ENCODE data around the gene CSDE1. TPM values are rescaled to one million over a fixed set of nuclear protein-coding genes. Genes with fewer than 3 reads are reported as not detected.
"Not testable (repeated sequence)": the region's sequence is repeated elsewhere in the genome, so short reads cannot be mapped to it uniquely, and the experiment has no call there.

Gene CSDE1
- total and polyA plus RNA-seq, 4 donors: 286 to 661 (median 578) TPM

DNA sequence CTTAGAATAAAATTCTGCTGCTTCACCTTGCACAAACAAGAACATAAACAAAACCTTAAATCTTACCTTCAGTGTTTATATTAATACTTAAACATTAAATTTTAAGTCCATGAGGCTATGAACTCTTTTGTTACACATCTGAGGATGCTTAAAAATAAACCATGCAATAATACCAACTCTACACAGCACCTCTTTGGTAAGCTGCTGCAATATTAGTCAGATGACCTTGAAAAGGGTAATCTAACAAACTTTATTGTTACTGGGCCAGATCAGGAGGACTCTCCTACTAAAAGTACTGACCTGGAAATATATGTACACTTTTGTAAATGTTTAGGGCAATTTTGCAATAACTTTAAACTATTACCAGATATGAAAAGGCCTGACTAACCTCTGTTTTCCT lies 21.9 kb upstream of the CSDE1 start:
- Histone ChIP-seq H3K36me3 (ENCODE audit: control insufficient read depth in 1 of 2, insufficient read depth in 2 of 2, low read length in 1 of 2) (no peaks in the 10 kb centered on the region), H3K4me1 (ENCODE audit: control insufficient read depth in 1 of 2, insufficient read depth in 2 of 2, low read length in 2 of 2) (peaks cover 0 to 2% of the 10 kb centered on the region in 2 donors), H3K27me3 (ENCODE audit: control insufficient read depth in 1 of 2, insufficient read depth in 2 of 2, low read length in 1 of 2) (no peaks in the 10 kb centered on the region), H3K9me3 (ENCODE audit: control insufficient read depth, low read length) (no peaks in the 10 kb centered on the region), H3K4me3 (ENCODE audit: low read length in 2 of 2) (peak overlapping the region; percentile 7 to 44), H3K27ac (ENCODE audit: low read depth in 1 of 2, low read length in 2 of 2) (peak overlapping the region in 1 of 2 donors; percentile 50)
- ATAC-seq (ENCODE audit: low FRiP score) (no peak), DNase-seq (no peak)
- intact Hi-C loops (cut with DNase I): loop anchor here in 1 of 2 donors (2.0 kb wide), 1 partner anchor 63 kb away; the partner anchor contains the start of gene NRAS

DNA sequence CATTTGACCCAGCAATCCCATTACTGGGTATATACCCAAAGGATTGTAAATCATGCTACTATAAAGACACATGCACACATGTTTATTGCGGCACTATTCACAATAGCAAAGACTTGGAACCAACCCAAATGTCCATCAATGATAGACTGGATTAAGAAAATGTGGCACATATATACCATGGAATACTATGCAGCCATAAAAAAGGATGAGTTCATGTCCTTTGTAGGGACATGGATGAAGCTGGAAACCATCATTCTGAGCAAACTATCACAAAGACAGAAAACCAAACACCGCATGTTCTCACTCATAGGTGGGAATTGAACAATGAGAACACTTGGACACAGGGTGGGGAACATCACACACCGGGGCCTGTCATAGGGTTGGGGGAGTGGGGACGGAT lies 18.9 kb upstream of the CSDE1 start:
- 97 to 100% methylated on average over 3 to 4 of the region's 4 CpGs for WGBS, 2 donors
- H3K27me3 ChIP-seq (ENCODE audit: control insufficient read depth in 1 of 2, insufficient read depth in 2 of 2, low read length in 1 of 2); intact Hi-C loops (cut with DNase I): not testable (repeated sequence)

DNA sequence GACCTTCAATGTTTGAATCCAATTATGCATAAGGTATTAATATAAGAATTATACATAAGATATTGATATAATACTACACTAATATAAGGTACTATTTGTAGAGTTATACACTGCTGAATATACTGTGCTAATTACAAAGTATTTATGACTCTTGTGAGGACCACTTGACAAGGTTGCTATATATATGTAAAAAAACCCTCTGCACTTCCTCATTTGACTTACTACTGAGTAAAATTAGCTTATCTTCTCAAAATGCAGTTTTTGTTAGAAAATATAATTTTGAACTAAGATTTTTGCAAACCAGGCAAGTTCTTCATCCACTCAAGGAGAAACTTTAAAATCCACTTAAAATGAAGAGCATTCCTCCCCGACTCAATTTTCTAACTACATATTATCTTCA lies 14.2 kb upstream of the CSDE1 start:
- ATAC-seq (ENCODE audit: low FRiP score): no peak
- WGBS, 2 donors: 96 to 100% methylated on average over 1 of the region's 1 CpG
- no peak for DNase-seq
- Histone ChIP-seq H3K4me3 (ENCODE audit: low read length in 2 of 2) (no peak overlapping the region), H3K36me3 (ENCODE audit: control insufficient read depth in 1 of 2, insufficient read depth in 2 of 2, low read length in 1 of 2) (peaks cover 0 to 1% of the 10 kb centered on the region in 2 donors), H3K27ac (ENCODE audit: low read depth in 1 of 2, low read length in 2 of 2) (no peak overlapping the region), H3K27me3 (ENCODE audit: control insufficient read depth in 1 of 2, insufficient read depth in 2 of 2, low read length in 1 of 2) (no peaks in the 10 kb centered on the region), H3K9me3 (ENCODE audit: control insufficient read depth, low read length) (no peaks in the 10 kb centered on the region), H3K4me1 (ENCODE audit: control insufficient read depth in 1 of 2, insufficient read depth in 2 of 2, low read length in 2 of 2) (no peaks in the 10 kb centered on the region)
- intact Hi-C loops (cut with DNase I): no loop called here

More for the DNA sequence above, 18.9 kb upstream of the CSDE1 start:
- H3K4me1 ChIP-seq (ENCODE audit: control insufficient read depth in 1 of 2, insufficient read depth in 2 of 2, low read length in 2 of 2); H3K4me3 ChIP-seq (ENCODE audit: low read length in 2 of 2); ATAC-seq (ENCODE audit: low FRiP score); H3K9me3 ChIP-seq (ENCODE audit: control insufficient read depth, low read length); H3K36me3 ChIP-seq (ENCODE audit: control insufficient read depth in 1 of 2, insufficient read depth in 2 of 2, low read length in 1 of 2); H3K27ac ChIP-seq (ENCODE audit: low read depth in 1 of 2, low read length in 2 of 2); DNase-seq: not testable (repeated sequence)

DNA sequence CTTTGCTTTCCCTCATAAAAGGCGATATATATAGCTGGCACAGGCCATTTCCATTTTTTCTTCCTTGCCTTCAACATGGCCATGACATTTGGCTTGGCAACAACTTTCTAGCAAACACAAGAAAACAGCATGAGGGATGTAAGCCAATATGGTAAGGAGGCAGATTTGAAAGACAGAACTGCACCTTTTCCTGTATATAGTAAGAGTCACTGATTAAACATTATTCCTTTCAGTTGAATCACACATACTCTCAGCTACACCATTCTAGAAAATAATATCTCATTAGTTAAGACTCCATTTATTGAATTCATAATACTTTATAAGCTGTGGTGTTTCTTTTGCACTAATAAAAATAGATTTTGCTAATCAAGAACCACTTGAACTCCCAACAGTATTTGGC lies 13.2 kb upstream of the CSDE1 start:
- DNase-seq (no peak), ATAC-seq (ENCODE audit: low FRiP score) (no peak)
- no peak overlapping the region for H3K4me3 ChIP-seq (ENCODE audit: low read length in 2 of 2)
- 87 to 93% methylated on average over 1 of the region's 1 CpG for WGBS, 2 donors
- H3K36me3 ChIP-seq (ENCODE audit: control insufficient read depth in 1 of 2, insufficient read depth in 2 of 2, low read length in 1 of 2): peaks cover 0 to 1% of the 10 kb centered on the region in 2 donors
- no peaks in the 10 kb centered on the region for H3K4me1 ChIP-seq (ENCODE audit: control insufficient read depth in 1 of 2, insufficient read depth in 2 of 2, low read length in 2 of 2)
- H3K9me3 ChIP-seq (ENCODE audit: control insufficient read depth, low read length): no peaks in the 10 kb centered on the region
- no peak overlapping the region for H3K27ac ChIP-seq (ENCODE audit: low read depth in 1 of 2, low read length in 2 of 2)
- H3K27me3 ChIP-seq (ENCODE audit: control insufficient read depth in 1 of 2, insufficient read depth in 2 of 2, low read length in 1 of 2): no peaks in the 10 kb centered on the region
- intact Hi-C loops (cut with DNase I): no loop called here

DNA sequence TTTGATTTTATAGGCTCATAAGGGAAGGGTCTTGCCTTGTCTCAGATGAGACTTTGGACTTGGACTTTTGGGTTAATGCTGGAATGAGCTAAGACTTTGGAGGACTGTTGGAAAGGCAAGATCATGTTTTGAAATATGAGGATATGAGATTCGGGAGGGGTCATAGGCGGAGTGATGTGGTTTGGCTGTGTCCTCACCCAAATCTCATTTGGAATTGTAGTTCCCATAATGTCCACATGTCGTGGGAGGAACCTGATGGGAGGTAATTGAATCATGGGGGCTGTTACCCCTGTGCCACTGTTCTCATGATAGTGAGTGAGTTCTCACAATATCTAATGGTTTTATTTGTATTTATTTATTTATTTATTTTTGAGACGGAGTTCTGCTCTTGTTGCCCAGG lies 6.9 kb upstream of the CSDE1 start:
- Histone ChIP-seq H3K4me1 (ENCODE audit: control insufficient read depth in 1 of 2, insufficient read depth in 2 of 2, low read length in 2 of 2) (no peaks in the 10 kb centered on the region), H3K27ac (ENCODE audit: low read depth in 1 of 2, low read length in 2 of 2) (no peak overlapping the region), H3K27me3 (ENCODE audit: control insufficient read depth in 1 of 2, insufficient read depth in 2 of 2, low read length in 1 of 2) (no peaks in the 10 kb centered on the region), H3K9me3 (ENCODE audit: control insufficient read depth, low read length) (no peaks in the 10 kb centered on the region), H3K4me3 (ENCODE audit: low read length in 2 of 2) (no peak overlapping the region), H3K36me3 (ENCODE audit: control insufficient read depth in 1 of 2, insufficient read depth in 2 of 2, low read length in 1 of 2) (no peaks in the 10 kb centered on the region)
- DNase-seq (no peak), ATAC-seq (ENCODE audit: low FRiP score) (no peak)
- intact Hi-C loops (cut with DNase I): no loop called here
- WGBS, 2 donors: 86 to 89% methylated on average over 4 of the region's 4 CpGs

DNA sequence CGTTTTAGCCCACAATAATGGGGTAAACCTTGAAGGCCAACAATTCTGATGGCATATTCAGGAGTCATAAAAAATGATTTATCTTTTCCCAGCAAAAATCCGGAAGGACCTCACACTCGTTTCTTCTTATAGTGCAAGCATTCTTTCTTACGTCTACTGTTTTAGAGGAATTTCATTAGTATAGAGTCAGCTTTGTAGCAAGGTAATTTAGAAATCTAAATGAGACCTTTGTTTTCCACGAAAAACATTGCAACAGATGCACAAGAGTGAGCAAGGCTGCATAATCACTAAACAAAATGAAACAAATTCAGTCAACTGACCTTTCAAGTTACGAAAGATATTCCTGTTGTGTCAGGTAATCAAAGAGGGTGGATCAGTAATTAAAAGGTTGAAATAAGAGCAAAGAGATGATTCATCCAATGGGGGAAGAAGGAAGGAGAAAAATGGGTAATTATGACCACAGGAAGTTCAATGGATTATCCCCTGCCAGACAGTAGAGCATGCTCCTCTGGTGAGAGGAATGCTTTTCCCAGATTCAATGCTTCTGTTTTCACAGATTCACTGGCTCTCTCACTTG lies 560 bp upstream of the CSDE1 start:
- peaks cover 0 to 2% of the 10 kb centered on the region in 2 donors for H3K4me1 ChIP-seq (ENCODE audit: control insufficient read depth in 1 of 2, insufficient read depth in 2 of 2, low read length in 2 of 2)
- H3K36me3 ChIP-seq (ENCODE audit: control insufficient read depth in 1 of 2, insufficient read depth in 2 of 2, low read length in 1 of 2): no peaks in the 10 kb centered on the region
- no peaks in the 10 kb centered on the region for H3K9me3 ChIP-seq (ENCODE audit: control insufficient read depth, low read length)
- DNase-seq: no peak
- H3K27ac ChIP-seq (ENCODE audit: low read depth in 1 of 2, low read length in 2 of 2): no peak overlapping the region
- WGBS, 2 donors: 29% methylated on average over 6 of the region's 6 CpGs
- peak overlapping the region; percentile 61 to 75 for H3K4me3 ChIP-seq (ENCODE audit: low read length in 2 of 2)
- H3K27me3 ChIP-seq (ENCODE audit: control insufficient read depth in 1 of 2, insufficient read depth in 2 of 2, low read length in 1 of 2): no peaks in the 10 kb centered on the region
- no peak for ATAC-seq (ENCODE audit: low FRiP score)
- intact Hi-C loops (cut with DNase I): loop anchor here (5.0 kb wide), 2 partner anchors 41 to 329 kb away; partner anchors contain the start of genes NRAS (in 1 of the 2) and TSPAN2 (in 1 of the 2)

DNA sequence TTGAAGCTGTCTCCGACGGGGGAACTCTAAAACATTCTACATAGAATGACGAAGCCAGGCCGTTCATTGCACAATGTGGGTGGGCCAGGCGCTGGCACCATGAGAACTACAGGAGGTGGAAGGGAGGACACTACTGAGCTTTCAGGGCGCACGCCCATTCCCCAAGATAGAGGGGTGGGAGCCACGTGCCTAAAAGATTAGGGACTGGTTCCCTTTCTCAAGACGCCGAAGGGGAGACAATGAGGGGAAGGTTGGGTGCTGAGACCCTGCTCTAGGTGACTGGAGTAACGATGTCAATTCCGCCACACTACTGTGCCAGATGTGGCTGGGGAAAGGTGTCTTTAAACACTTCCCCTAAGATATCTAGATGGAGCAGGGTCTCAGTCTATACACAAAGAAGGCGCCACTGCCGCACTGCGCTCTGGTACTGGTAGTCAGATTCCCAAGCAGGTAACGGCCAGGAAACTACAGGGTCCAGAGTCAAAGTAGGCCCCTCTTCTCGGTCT lies 782 bp downstream of the CSDE1 start:
- peak overlapping the region; percentile 75 to 94 for H3K4me3 ChIP-seq (ENCODE audit: low read length in 2 of 2)
- intact Hi-C loops (cut with DNase I): loop anchor here (5.0 kb wide), 2 partner anchors 40 to 330 kb away; partner anchors contain the start of genes NRAS (in 1 of the 2) and TSPAN2 (in 1 of the 2)
- ATAC-seq (ENCODE audit: low FRiP score): no peak
- no peaks in the 10 kb centered on the region for H3K36me3 ChIP-seq (ENCODE audit: control insufficient read depth in 1 of 2, insufficient read depth in 2 of 2, low read length in 1 of 2)
- 0 to 1% methylated on average over 17 of the region's 17 CpGs for WGBS, 2 donors
- peak overlapping the region in 1 of 2 donors; percentile 41 for H3K27ac ChIP-seq (ENCODE audit: low read depth in 1 of 2, low read length in 2 of 2)
- H3K4me1 ChIP-seq (ENCODE audit: control insufficient read depth in 1 of 2, insufficient read depth in 2 of 2, low read length in 2 of 2): peaks cover 0 to 8% of the 10 kb centered on the region in 2 donors
- DNase-seq: peak; percentile 59 to 81
- H3K9me3 ChIP-seq (ENCODE audit: control insufficient read depth, low read length): no peaks in the 10 kb centered on the region
- H3K27me3 ChIP-seq (ENCODE audit: control insufficient read depth in 1 of 2, insufficient read depth in 2 of 2, low read length in 1 of 2): no peaks in the 10 kb centered on the region

DNA sequence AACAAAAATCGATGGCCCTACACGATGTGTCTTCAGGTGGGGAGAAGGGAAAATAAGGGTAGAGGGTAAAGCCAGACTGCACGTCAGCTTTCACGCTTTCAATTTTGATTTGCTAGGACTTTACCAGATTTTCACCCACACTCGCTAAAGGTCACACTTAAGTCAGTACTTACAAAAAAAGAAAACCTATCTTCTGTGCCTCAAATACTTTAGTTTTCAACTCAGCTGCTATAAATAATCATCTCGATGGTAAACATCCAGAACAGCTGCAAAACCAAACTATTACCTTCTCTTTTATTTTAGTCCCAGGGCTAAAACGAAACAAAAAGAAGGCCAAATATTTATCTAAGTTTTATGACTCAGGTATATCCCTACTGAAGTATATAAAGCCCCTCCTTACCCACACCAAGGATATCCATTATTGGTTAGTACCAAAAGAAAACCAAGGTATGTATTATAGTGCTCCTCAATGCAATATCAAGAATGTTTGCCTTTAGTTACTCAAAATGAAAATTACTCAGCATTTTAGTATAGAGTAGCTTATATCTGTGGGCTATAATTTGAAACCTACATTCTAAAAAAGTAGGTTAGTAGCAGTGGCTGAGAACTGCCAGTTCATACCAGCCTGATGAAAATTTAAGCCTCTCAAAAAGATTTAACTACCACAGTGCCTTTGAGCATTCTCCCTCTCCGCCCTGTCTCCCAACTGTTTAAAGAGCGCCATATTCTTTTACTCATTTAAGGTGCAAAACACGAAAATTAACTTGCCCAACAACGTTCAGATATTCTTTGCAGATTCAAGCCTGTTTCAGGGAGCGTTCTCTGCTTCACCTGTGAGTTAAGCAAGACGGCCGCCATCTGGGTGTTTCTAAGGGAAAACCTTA lies 1.5 kb downstream of the CSDE1 start:
- no peaks in the 10 kb centered on the region for H3K9me3 ChIP-seq (ENCODE audit: control insufficient read depth, low read length)
- H3K36me3 ChIP-seq (ENCODE audit: control insufficient read depth in 1 of 2, insufficient read depth in 2 of 2, low read length in 1 of 2): no peaks in the 10 kb centered on the region
- no peak for ATAC-seq (ENCODE audit: low FRiP score)
- intact Hi-C loops (cut with DNase I): loop anchor here (5.0 kb wide), 2 partner anchors 39 to 331 kb away; partner anchors contain the start of genes NRAS (in 1 of the 2) and TSPAN2 (in 1 of the 2)
- WGBS, 2 donors: 24 to 25% methylated on average over 14 of the region's 14 CpGs
- peak overlapping the region; percentile 75 to 94 for H3K4me3 ChIP-seq (ENCODE audit: low read length in 2 of 2)
- no peak for DNase-seq
- peaks cover 0 to 8% of the 10 kb centered on the region in 2 donors for H3K4me1 ChIP-seq (ENCODE audit: control insufficient read depth in 1 of 2, insufficient read depth in 2 of 2, low read length in 2 of 2)
- H3K27ac ChIP-seq (ENCODE audit: low read depth in 1 of 2, low read length in 2 of 2): peak overlapping the region in 1 of 2 donors; percentile 31
- H3K27me3 ChIP-seq (ENCODE audit: control insufficient read depth in 1 of 2, insufficient read depth in 2 of 2, low read length in 1 of 2): no peaks in the 10 kb centered on the region

Measured in aorta (tissue), 5 donors.